HL-60/S4 treated with phorbol 12-myristate 13-acetate at 8.2 ng/mL for 4 days and 3 days (cell line): ENCODE measurements around the gene ZNF135.

Experiments
- in situ Hi-C: fragments of 300-500 bp; cut with MboI; formaldehyde crosslinking; loops from 2 replicates; pipeline ENCODE4 v1.15.0; 2022; ENCODE audit warnings: low sequenced_read_pairs

The ZNF135 gene

GRCh38 chr19:58059003-58059670 lies at the start of gene ZNF135:
ZNF135 (plus strand) TSS chr19:58059282; CDS start chr19:58060003, 721 bp downstream.
- in situ Hi-C loops: no loop called here

GRCh38 chr19:58009301-58009665 lies 49.8 kb upstream of the ZNF135 start:
- in situ Hi-C loops: no loop called here

- in situ Hi-C loops: no loop called here
These were observed 49.3 kb upstream of the ZNF135 start for GRCh38 chr19:58009666-58010301.

- in situ Hi-C loops: no loop called here
These were observed 48.6 kb upstream of the ZNF135 start for GRCh38 chr19:58010507-58010906.

- in situ Hi-C loops: no loop called here
These were observed 44.9 kb upstream of the ZNF135 start for GRCh38 chr19:58014141-58014540.

GRCh38 chr19:58020129-58020528 lies 39.0 kb upstream of the ZNF135 start:
- in situ Hi-C loops: no loop called here

GRCh38 chr19:58021541-58022282 lies 37.4 kb upstream of the ZNF135 start:
- in situ Hi-C loops: no loop called here

GRCh38 chr19:58022283-58022660 lies 36.8 kb upstream of the ZNF135 start:
- in situ Hi-C loops: no loop called here

GRCh38 chr19:58024661-58025060 lies 34.4 kb upstream of the ZNF135 start:
- in situ Hi-C loops: no loop called here

- in situ Hi-C loops: no loop called here
These were observed 25.2 kb upstream of the ZNF135 start, which contains the start of gene ZSCAN1 for GRCh38 chr19:58033741-58034476. ZSCAN1 (plus strand) TSS chr19:58034025; CDS start chr19:58037837, 3,812 bp downstream.

GRCh38 chr19:58034477-58034793 lies 24.6 kb upstream of the ZNF135 start:
- in situ Hi-C loops: no loop called here

GRCh38 chr19:58035863-58036262 lies 23.2 kb upstream of the ZNF135 start:
- in situ Hi-C loops: no loop called here

- in situ Hi-C loops: no loop called here
These were observed 21.0 kb upstream of the ZNF135 start for GRCh38 chr19:58037927-58038687.

- in situ Hi-C loops: no loop called here
These were observed 20.3 kb upstream of the ZNF135 start for GRCh38 chr19:58038688-58039204.

GRCh38 chr19:58040751-58041525 lies 18.1 kb upstream of the ZNF135 start:
- in situ Hi-C loops: no loop called here

- in situ Hi-C loops: no loop called here
These were observed 16.4 kb upstream of the ZNF135 start for GRCh38 chr19:58042495-58043340.

GRCh38 chr19:58044391-58044790 lies 14.7 kb upstream of the ZNF135 start:
- in situ Hi-C loops: no loop called here

GRCh38 chr19:58044886-58045285 lies 14.2 kb upstream of the ZNF135 start:
- in situ Hi-C loops: no loop called here
